ENCODE measurements around the gene CASS4. TPM values are rescaled to one million over a fixed set of nuclear protein-coding genes. Genes with fewer than 3 reads are reported as not detected.
A peak's percentile ranks its signal among the peaks of the same experiment; 100 is the strongest.
"Not testable (repeated sequence)": the region's sequence is repeated elsewhere in the genome, so short reads cannot be mapped to it uniquely, and the experiment has no call there.

The CASS4 gene
- total RNA-seq, 1 donor from 2014 or later, result 4.7 TPM

- peaks cover 59% of the 10 kb centered on the region for H3K36me3 Mint-ChIP-seq (ENCODE audit: low read depth)
Measured at GRCh38 chr20:56395166-56395565, 16.9 kb upstream of the CASS4 start.

GRCh38 chr20:56400001-56400640 is 11.9 kb upstream of the CASS4 start:
- H3K36me3 Mint-ChIP-seq (ENCODE audit: low read depth), result peaks cover 82% of the 10 kb centered on the region

More at GRCh38 chr20:56395166-56395565, 16.9 kb upstream of the CASS4 start:
- Mint-ChIP-seq H3K27ac (no peak overlapping the region), H3K9me3 (no peaks in the 10 kb centered on the region), H3K27me3 (ENCODE audit: low read depth) (no peaks in the 10 kb centered on the region), H3K4me1 (ENCODE audit: low read depth) (peaks cover 34% of the 10 kb centered on the region), H3K4me3 (ENCODE audit: low read depth) (no peak overlapping the region)
- no peak for DNase-seq (ENCODE audit: low spot score)
- intact Hi-C loops (cut with micrococcal nuclease), result no loop called here

GRCh38 chr20:56403465-56403864 is 8.6 kb upstream of the CASS4 start:
- Mint-ChIP-seq H3K4me1 (ENCODE audit: low read depth) (peaks cover 21% of the 10 kb centered on the region), H3K27ac (no peak overlapping the region), H3K36me3 (ENCODE audit: low read depth) (peaks cover 83% of the 10 kb centered on the region), H3K4me3 (ENCODE audit: low read depth) (no peak overlapping the region), H3K27me3 (ENCODE audit: low read depth) (no peaks in the 10 kb centered on the region), H3K9me3 (no peaks in the 10 kb centered on the region)
- no peak for DNase-seq (ENCODE audit: low spot score)
- intact Hi-C loops (cut with micrococcal nuclease), result loop anchor here (5.0 kb wide), 1 partner anchor 114 kb away; no protein-coding TSS in a partner anchor

More at GRCh38 chr20:56400001-56400640, 11.9 kb upstream of the CASS4 start:
- no peaks in the 10 kb centered on the region for H3K9me3 Mint-ChIP-seq
- H3K4me1 Mint-ChIP-seq (ENCODE audit: low read depth), result peaks cover 19% of the 10 kb centered on the region
- intact Hi-C loops (cut with micrococcal nuclease), result loop anchor here (1.0 to 5.0 kb wide), 3 partner anchors 15 to 117 kb away; partner anchors contain the start of gene RTF2
- no peak for DNase-seq (ENCODE audit: low spot score)
- no peak overlapping the region for H3K27ac Mint-ChIP-seq
- no peak overlapping the region for H3K4me3 Mint-ChIP-seq (ENCODE audit: low read depth)
- H3K27me3 Mint-ChIP-seq (ENCODE audit: low read depth), result no peaks in the 10 kb centered on the region

- H3K9me3 Mint-ChIP-seq; H3K4me3 Mint-ChIP-seq (ENCODE audit: low read depth); H3K27ac Mint-ChIP-seq; DNase-seq (ENCODE audit: low spot score); H3K27me3 Mint-ChIP-seq (ENCODE audit: low read depth); intact Hi-C loops (cut with micrococcal nuclease): not testable (repeated sequence)
- H3K4me1 Mint-ChIP-seq (ENCODE audit: low read depth), result peaks cover 12% of the 10 kb centered on the region
- peaks cover 83% of the 10 kb centered on the region for H3K36me3 Mint-ChIP-seq (ENCODE audit: low read depth)
Measured at GRCh38 chr20:56405356-56405755, 6.7 kb upstream of the CASS4 start.

GRCh38 chr20:56406910-56407309 is 5.2 kb upstream of the CASS4 start:
- Mint-ChIP-seq H3K4me3 (ENCODE audit: low read depth) (no peak overlapping the region), H3K36me3 (ENCODE audit: low read depth) (peaks cover 79% of the 10 kb centered on the region), H3K27ac (no peak overlapping the region), H3K4me1 (ENCODE audit: low read depth) (peaks cover 20% of the 10 kb centered on the region), H3K9me3 (no peaks in the 10 kb centered on the region), H3K27me3 (ENCODE audit: low read depth) (no peaks in the 10 kb centered on the region)
- intact Hi-C loops (cut with micrococcal nuclease), result no loop called here
- DNase-seq (ENCODE audit: low spot score), result no peak

GRCh38 chr20:56409521-56409920 is 2.5 kb upstream of the CASS4 start:
- H3K36me3 Mint-ChIP-seq (ENCODE audit: low read depth), result peaks cover 81% of the 10 kb centered on the region
- intact Hi-C loops (cut with micrococcal nuclease), result no loop called here
- no peak overlapping the region for H3K27ac Mint-ChIP-seq
- no peak for DNase-seq (ENCODE audit: low spot score)
- H3K4me1 Mint-ChIP-seq (ENCODE audit: low read depth), result peaks cover 35% of the 10 kb centered on the region
- H3K4me3 Mint-ChIP-seq (ENCODE audit: low read depth), result no peak overlapping the region
- no peaks in the 10 kb centered on the region for H3K27me3 Mint-ChIP-seq (ENCODE audit: low read depth)
- H3K9me3 Mint-ChIP-seq, result peaks cover 9% of the 10 kb centered on the region

GRCh38 chr20:56409956-56410355 is 2.1 kb upstream of the CASS4 start:
- peaks cover 80% of the 10 kb centered on the region for H3K36me3 Mint-ChIP-seq (ENCODE audit: low read depth)
- DNase-seq (ENCODE audit: low spot score), result no peak
- intact Hi-C loops (cut with micrococcal nuclease), result no loop called here
- H3K9me3 Mint-ChIP-seq, result peaks cover 9% of the 10 kb centered on the region
- H3K27ac Mint-ChIP-seq, result no peak overlapping the region
- H3K4me3 Mint-ChIP-seq (ENCODE audit: low read depth), result no peak overlapping the region
- H3K27me3 Mint-ChIP-seq (ENCODE audit: low read depth), result no peaks in the 10 kb centered on the region
- H3K4me1 Mint-ChIP-seq (ENCODE audit: low read depth), result peaks cover 37% of the 10 kb centered on the region

GRCh38 chr20:56411287-56411686 is 773 bp upstream of the CASS4 start:
- peaks cover 69% of the 10 kb centered on the region for H3K36me3 Mint-ChIP-seq (ENCODE audit: low read depth)
- H3K27ac Mint-ChIP-seq, result peak overlapping the region; percentile 92
- DNase-seq (ENCODE audit: low spot score); H3K27me3 Mint-ChIP-seq (ENCODE audit: low read depth); H3K9me3 Mint-ChIP-seq; intact Hi-C loops (cut with micrococcal nuclease): not testable (repeated sequence)
- peaks cover 38% of the 10 kb centered on the region for H3K4me1 Mint-ChIP-seq (ENCODE audit: low read depth)
- peak overlapping the region; percentile 83 for H3K4me3 Mint-ChIP-seq (ENCODE audit: low read depth)

- Mint-ChIP-seq H3K27ac (peak overlapping the region; percentile 92), H3K4me3 (ENCODE audit: low read depth) (peak overlapping the region; percentile 83), H3K4me1 (ENCODE audit: low read depth) (peaks cover 48% of the 10 kb centered on the region), H3K27me3 (ENCODE audit: low read depth) (no peaks in the 10 kb centered on the region), H3K9me3 (peaks cover 9% of the 10 kb centered on the region), H3K36me3 (ENCODE audit: low read depth) (peaks cover 64% of the 10 kb centered on the region)
- DNase-seq (ENCODE audit: low spot score), result no peak
- intact Hi-C loops (cut with micrococcal nuclease), result no loop called here
Measured at GRCh38 chr20:56412473-56412790, 372 bp downstream of the CASS4 start.

- H3K27ac Mint-ChIP-seq, result peak overlapping the region; percentile 92
- no peaks in the 10 kb centered on the region for H3K27me3 Mint-ChIP-seq (ENCODE audit: low read depth)
- H3K4me3 Mint-ChIP-seq (ENCODE audit: low read depth), result peak overlapping the region; percentile 83
- peaks cover 9% of the 10 kb centered on the region for H3K9me3 Mint-ChIP-seq
- peaks cover 64% of the 10 kb centered on the region for H3K36me3 Mint-ChIP-seq (ENCODE audit: low read depth)
- no peak for DNase-seq (ENCODE audit: low spot score)
- H3K4me1 Mint-ChIP-seq (ENCODE audit: low read depth), result peaks cover 51% of the 10 kb centered on the region
- intact Hi-C loops (cut with micrococcal nuclease), result no loop called here
Measured at GRCh38 chr20:56412949-56413348, 889 bp downstream of the CASS4 start.

- H3K4me1 Mint-ChIP-seq (ENCODE audit: low read depth), result peaks cover 60% of the 10 kb centered on the region
- peak overlapping the region; percentile 90 for H3K27ac Mint-ChIP-seq
- intact Hi-C loops (cut with micrococcal nuclease), result loop anchor here (1.0 to 2.0 kb wide), 3 partner anchors 14 to 53 kb away; partner anchors contain the start of genes AURKA, CSTF1 and RTF2
- H3K27me3 Mint-ChIP-seq (ENCODE audit: low read depth), result no peaks in the 10 kb centered on the region
- no peak for DNase-seq (ENCODE audit: low spot score)
- peak overlapping the region; percentile 48 for H3K4me3 Mint-ChIP-seq (ENCODE audit: low read depth)
- H3K36me3 Mint-ChIP-seq (ENCODE audit: low read depth), result peaks cover 61% of the 10 kb centered on the region
- H3K9me3 Mint-ChIP-seq, result peaks cover 9% of the 10 kb centered on the region
Measured at GRCh38 chr20:56414842-56415765, 3.0 kb downstream of the CASS4 start.

GRCh38 chr20:56417402-56417801 is 5.3 kb downstream of the CASS4 start:
- peaks cover 6% of the 10 kb centered on the region for H3K9me3 Mint-ChIP-seq
- H3K36me3 Mint-ChIP-seq (ENCODE audit: low read depth), result peaks cover 58% of the 10 kb centered on the region

GRCh38 chr20:56417911-56418310 is 5.9 kb downstream of the CASS4 start:
- peaks cover 56% of the 10 kb centered on the region for H3K36me3 Mint-ChIP-seq (ENCODE audit: low read depth)
- H3K9me3 Mint-ChIP-seq, result peaks cover 4% of the 10 kb centered on the region
- DNase-seq (ENCODE audit: low spot score), result no peak
- no peaks in the 10 kb centered on the region for H3K27me3 Mint-ChIP-seq (ENCODE audit: low read depth)
- H3K4me1 Mint-ChIP-seq (ENCODE audit: low read depth), result peaks cover 63% of the 10 kb centered on the region
- intact Hi-C loops (cut with micrococcal nuclease), result loop anchor here (1.0 kb wide), 1 partner anchor 22 kb away; no protein-coding TSS in a partner anchor
- peak overlapping the region; percentile 95 for H3K27ac Mint-ChIP-seq
- peak overlapping the region; percentile 28 for H3K4me3 Mint-ChIP-seq (ENCODE audit: low read depth)

More at GRCh38 chr20:56417402-56417801, 5.3 kb downstream of the CASS4 start:
- Mint-ChIP-seq H3K4me1 (ENCODE audit: low read depth) (peaks cover 62% of the 10 kb centered on the region), H3K27ac (peak overlapping the region; percentile 47), H3K4me3 (ENCODE audit: low read depth) (no peak overlapping the region), H3K27me3 (ENCODE audit: low read depth) (no peaks in the 10 kb centered on the region)
- intact Hi-C loops (cut with micrococcal nuclease), result no loop called here
- no peak for DNase-seq (ENCODE audit: low spot score)

Data from activated T-helper 2 cell treated with anti-CD3 and anti-CD28 coated beads, Interferon-gamma antibody, Interleukin-2, Interleukin-4, amounts not matched to agents 10 μg/mL and 5 μg/mL and 100 μg/mL, durations not matched to agents 14 hours and 24 hours and 36 hours (primary cell).